ENCODE measurements around the gene UBE2Z.
A peak's percentile ranks its signal among the peaks of the same experiment; 100 is the strongest.
"Not testable (repeated sequence)": the region's sequence is repeated elsewhere in the genome, so short reads cannot be mapped to it uniquely, and the experiment has no call there.

UBE2Z gene

GRCh38 chr17:48904428-48904827 is 3.8 kb upstream of the UBE2Z start:
- no peak for DNase-seq (ENCODE audit: low read depth)

GRCh38 chr17:48905987-48906515 is 2.2 kb upstream of the UBE2Z start:
- no peak for DNase-seq (ENCODE audit: low read depth)

- DNase-seq (ENCODE audit: low read depth), result peak; percentile 68
These were observed 527 bp upstream of the UBE2Z start for GRCh38 chr17:48907713-48908046.

- peak; percentile 94 for DNase-seq (ENCODE audit: low read depth)
These were observed 717 bp downstream of the UBE2Z start for GRCh38 chr17:48908853-48909394.

- peak; percentile 36 for DNase-seq (ENCODE audit: low read depth)
These were observed 1.6 kb downstream of the UBE2Z start for GRCh38 chr17:48909783-48910182.

GRCh38 chr17:48910370-48910769 is 2.2 kb downstream of the UBE2Z start:
- no peak for DNase-seq (ENCODE audit: low read depth)

GRCh38 chr17:48912476-48912875 is 4.3 kb downstream of the UBE2Z start:
- no peak for DNase-seq (ENCODE audit: low read depth)

GRCh38 chr17:48915459-48916282 is 7.5 kb downstream of the UBE2Z start:
- DNase-seq (ENCODE audit: low read depth), result peak; percentile 98

GRCh38 chr17:48925251-48925990 is 17.2 kb downstream of the UBE2Z start:
- no peak for DNase-seq (ENCODE audit: low read depth)

- DNase-seq (ENCODE audit: low read depth), result no peak
These were observed 17.8 kb downstream of the UBE2Z start for GRCh38 chr17:48925991-48926342.

- DNase-seq (ENCODE audit: low read depth), result no peak
These were observed 20.0 kb downstream of the UBE2Z start for GRCh38 chr17:48927978-48928745.

- DNase-seq (ENCODE audit: low read depth), result no peak
These were observed 20.9 kb downstream of the UBE2Z start for GRCh38 chr17:48928876-48929811.

GRCh38 chr17:48929812-48930165 is 21.6 kb downstream of the UBE2Z start:
- no peak for DNase-seq (ENCODE audit: low read depth)

GRCh38 chr17:48930435-48930873 is 22.2 kb downstream of the UBE2Z start:
- no peak for DNase-seq (ENCODE audit: low read depth)

GRCh38 chr17:48933035-48933434 is 24.8 kb downstream of the UBE2Z start:
- no peak for DNase-seq (ENCODE audit: low read depth)

GRCh38 chr17:48944515-48945260 is 36.5 kb downstream of the UBE2Z start, which contains the start of gene SNF8:
SNF8 (minus strand) TSS chr17:48944842; CDS start chr17:48944734, 108 bp downstream.
- peak; percentile 95 for DNase-seq (ENCODE audit: low read depth)

GRCh38 chr17:48945261-48945651 is 37.0 kb downstream of the UBE2Z start:
- not testable (repeated sequence) for DNase-seq (ENCODE audit: low read depth)

GRCh38 chr17:48951572-48951971 is 43.4 kb downstream of the UBE2Z start:
- no peak for DNase-seq (ENCODE audit: low read depth)

GRCh38 chr17:48952904-48953303 is 44.7 kb downstream of the UBE2Z start:
- DNase-seq (ENCODE audit: low read depth), result no peak

- DNase-seq (ENCODE audit: low read depth), result peak; percentile 79
These were observed 46.1 kb downstream of the UBE2Z start for GRCh38 chr17:48954300-48954755.

Data from ELR (cell line).